Measurements from ENCODE around the gene ITGAE. TPM values are rescaled to one million over a fixed set of nuclear protein-coding genes. Genes with fewer than 3 reads are reported as not detected.

ITGAE gene
- polyA plus RNA-seq, 3 donors = 66.6 to 102 (median 78.8) TPM

DNA sequence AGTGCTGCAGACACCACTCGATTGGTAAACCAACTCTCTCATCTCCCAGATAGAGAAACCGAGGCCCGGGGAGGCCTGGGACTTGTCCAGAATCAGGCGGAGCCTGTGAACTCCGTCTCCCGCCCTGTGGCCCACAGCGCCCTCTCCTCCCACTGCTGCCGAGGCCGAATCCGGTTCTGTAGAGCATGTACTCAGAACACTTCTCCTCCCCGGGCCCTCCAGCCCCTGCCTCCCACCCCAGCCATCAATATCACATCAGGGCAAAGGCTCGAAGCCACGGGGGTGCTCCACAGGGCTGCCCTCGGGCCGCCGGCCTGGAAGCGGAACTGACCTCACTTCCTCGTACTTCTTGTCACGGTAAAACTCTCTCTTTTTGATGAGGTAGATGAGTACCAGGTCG lies 119.4 kb downstream of the ITGAE start:
- peaks cover 18 to 32% of the 10 kb centered on the region in 2 donors for H3K4me1 ChIP-seq (ENCODE audit: control insufficient read depth in 1 of 2, insufficient read depth in 2 of 2, low read length in 2 of 2)
- H3K9ac ChIP-seq (ENCODE audit: insufficient read depth, low read length, poor library complexity, severe bottlenecking) = no peak overlapping the region
- no peaks in the 10 kb centered on the region for H3K9me3 ChIP-seq (replicated peaks in 1 of 2; ENCODE audit: control insufficient read depth in 1 of 2, insufficient read depth in 1 of 2, low read length in 2 of 2)
- Mint-ChIP-seq H3K27me3 (ENCODE audit: low read depth in 3 of 3) (peaks cover 6 to 15% (median 10%) of the 10 kb centered on the region in 3 donors), H3K9me3 (peaks cover 0 to 3% (median 0%) of the 10 kb centered on the region in 7 donors), H3K36me3 (no peaks in the 10 kb centered on the region), H3K4me3 (peak overlapping the region; percentile 22 to 63), H3K4me1 (peaks cover 28% of the 10 kb centered on the region), H3K27ac (peak overlapping the region in 3 of 7 donors; percentile 66 to 72 (median 66))
- H3K4me3 ChIP-seq (replicated peaks in 1 of 3; ENCODE audit: low read depth in 2 of 3, low read length in 3 of 3) = no peak overlapping the region
- H3K27ac ChIP-seq (ENCODE audit: low read depth in 1 of 2, low read length in 2 of 2) = no peak overlapping the region
- intact Hi-C loops (cut with micrococcal nuclease) = loop anchor here (5.0 kb wide), 2 partner anchors 41 to 146 kb away; partner anchors contain the start of gene HASPIN (in 2 of the 2)
- no peak overlapping the region for H3K4me2 ChIP-seq (replicated peaks; ENCODE audit: extremely low read depth, low read length, poor library complexity, severe bottlenecking)
- H2AFZ ChIP-seq (ENCODE audit: insufficient read depth, low read depth, low read length, poor library complexity, severe bottlenecking) = peak overlapping the region; percentile 20
- TF ChIP-seq, protein P1, sequence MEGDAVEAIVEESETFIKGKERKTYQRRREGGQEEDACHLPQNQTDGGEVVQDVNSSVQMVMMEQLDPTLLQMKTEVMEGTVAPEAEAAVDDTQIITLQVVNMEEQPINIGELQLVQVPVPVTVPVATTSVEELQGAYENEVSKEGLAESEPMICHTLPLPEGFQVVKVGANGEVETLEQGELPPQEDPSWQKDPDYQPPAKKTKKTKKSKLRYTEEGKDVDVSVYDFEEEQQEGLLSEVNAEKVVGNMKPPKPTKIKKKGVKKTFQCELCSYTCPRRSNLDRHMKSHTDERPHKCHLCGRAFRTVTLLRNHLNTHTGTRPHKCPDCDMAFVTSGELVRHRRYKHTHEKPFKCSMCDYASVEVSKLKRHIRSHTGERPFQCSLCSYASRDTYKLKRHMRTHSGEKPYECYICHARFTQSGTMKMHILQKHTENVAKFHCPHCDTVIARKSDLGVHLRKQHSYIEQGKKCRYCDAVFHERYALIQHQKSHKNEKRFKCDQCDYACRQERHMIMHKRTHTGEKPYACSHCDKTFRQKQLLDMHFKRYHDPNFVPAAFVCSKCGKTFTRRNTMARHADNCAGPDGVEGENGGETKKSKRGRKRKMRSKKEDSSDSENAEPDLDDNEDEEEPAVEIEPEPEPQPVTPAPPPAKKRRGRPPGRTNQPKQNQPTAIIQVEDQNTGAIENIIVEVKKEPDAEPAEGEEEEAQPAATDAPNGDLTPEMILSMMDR (IDR thresholded peaks at IDR 0.05) = no peak
- no peaks in the 10 kb centered on the region for H3K27me3 ChIP-seq (ENCODE audit: control insufficient read depth in 2 of 2, insufficient read depth in 2 of 2, low read length in 2 of 2)
- H4K20me1 ChIP-seq (ENCODE audit: insufficient read depth, low read length) = no peaks in the 10 kb centered on the region
- no peaks in the 10 kb centered on the region for H3K79me2 ChIP-seq (ENCODE audit: insufficient read depth, low read length)
- no peaks in the 10 kb centered on the region for H3K36me3 ChIP-seq (replicated peaks in 1 of 2; ENCODE audit: control insufficient read depth in 1 of 2, insufficient read depth in 2 of 2, low read length in 2 of 2)
- DNase-seq = peak in 1 of 3 donors; percentile 28
- WGBS (ENCODE audit: insufficient coverage) = 98% methylated on average over 11 of the region's 20 CpGs

DNA sequence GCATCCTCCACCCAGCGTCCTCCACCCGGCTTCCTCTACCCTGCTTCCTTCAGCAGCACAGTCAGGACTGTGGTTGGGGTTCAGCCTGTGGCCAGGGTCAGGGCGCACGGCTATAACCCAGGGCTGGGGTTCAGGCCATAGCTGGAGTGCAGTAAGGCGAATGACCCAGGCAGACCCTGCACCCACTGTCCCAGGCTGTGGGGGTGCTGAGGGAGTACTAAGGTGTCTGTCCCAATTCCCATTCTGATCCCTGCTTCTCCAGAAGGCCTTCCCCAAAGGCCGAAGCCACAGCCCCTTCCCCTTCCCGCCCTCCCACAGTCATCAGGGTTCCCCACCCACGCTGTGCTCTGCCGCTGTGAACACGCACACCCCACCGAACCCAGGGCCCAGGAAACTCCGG lies 119.9 kb downstream of the ITGAE start:
- Histone ChIP-seq H3K27me3 (ENCODE audit: control insufficient read depth in 2 of 2, insufficient read depth in 2 of 2, low read length in 2 of 2) (no peaks in the 10 kb centered on the region), H3K4me1 (ENCODE audit: control insufficient read depth in 1 of 2, insufficient read depth in 2 of 2, low read length in 2 of 2) (peaks cover 18 to 32% of the 10 kb centered on the region in 2 donors), H3K27ac (ENCODE audit: low read depth in 1 of 2, low read length in 2 of 2) (no peak overlapping the region), H2AFZ (ENCODE audit: insufficient read depth, low read depth, low read length, poor library complexity, severe bottlenecking) (no peak overlapping the region), H3K4me3 (replicated peaks in 1 of 3; ENCODE audit: low read depth in 2 of 3, low read length in 3 of 3) (no peak overlapping the region), H4K20me1 (ENCODE audit: insufficient read depth, low read length) (no peaks in the 10 kb centered on the region), H3K4me2 (replicated peaks; ENCODE audit: extremely low read depth, low read length, poor library complexity, severe bottlenecking) (no peak overlapping the region), H3K79me2 (ENCODE audit: insufficient read depth, low read length) (no peaks in the 10 kb centered on the region), H3K9ac (ENCODE audit: insufficient read depth, low read length, poor library complexity, severe bottlenecking) (no peak overlapping the region), H3K36me3 (replicated peaks in 1 of 2; ENCODE audit: control insufficient read depth in 1 of 2, insufficient read depth in 2 of 2, low read length in 2 of 2) (no peaks in the 10 kb centered on the region), H3K9me3 (replicated peaks in 1 of 2; ENCODE audit: control insufficient read depth in 1 of 2, insufficient read depth in 1 of 2, low read length in 2 of 2) (no peaks in the 10 kb centered on the region)
- TF ChIP-seq, protein P1 (IDR thresholded peaks at IDR 0.05) = no peak
- H3K4me1 Mint-ChIP-seq = peaks cover 28% of the 10 kb centered on the region
- H3K27ac Mint-ChIP-seq = peak overlapping the region in 2 of 7 donors; percentile 8 to 66
- H3K9me3 Mint-ChIP-seq = peaks cover 0 to 3% (median 0%) of the 10 kb centered on the region in 7 donors
- WGBS (ENCODE audit: insufficient coverage) = 96% methylated on average over 10 of the region's 12 CpGs
- intact Hi-C loops (cut with micrococcal nuclease) = loop anchor here (5.0 kb wide), 2 partner anchors 41 to 146 kb away; partner anchors contain the start of gene HASPIN (in 2 of the 2)
- DNase-seq = no peak
- H3K27me3 Mint-ChIP-seq (ENCODE audit: low read depth in 3 of 3) = peaks cover 7 to 15% (median 12%) of the 10 kb centered on the region in 3 donors
- H3K4me3 Mint-ChIP-seq = no peak overlapping the region
- no peaks in the 10 kb centered on the region for H3K36me3 Mint-ChIP-seq
